Nasal cavity respiratory epithelium epithelial cell of viscerocranial mucosa (primary cell): ENCODE measurements around the gene CDC23. TPM values are rescaled to one million over a fixed set of nuclear protein-coding genes. Genes with fewer than 3 reads are reported as not detected.

Source experiments
- total RNA-seq: library from RNA; depleted of rRNA; stranded (reverse); fragments of >200 nt; gene quantifications from 2 replicates; pipeline ENCODE4 v1.2.3, GENCODE V29; 2014

CDC23 gene, protein sequence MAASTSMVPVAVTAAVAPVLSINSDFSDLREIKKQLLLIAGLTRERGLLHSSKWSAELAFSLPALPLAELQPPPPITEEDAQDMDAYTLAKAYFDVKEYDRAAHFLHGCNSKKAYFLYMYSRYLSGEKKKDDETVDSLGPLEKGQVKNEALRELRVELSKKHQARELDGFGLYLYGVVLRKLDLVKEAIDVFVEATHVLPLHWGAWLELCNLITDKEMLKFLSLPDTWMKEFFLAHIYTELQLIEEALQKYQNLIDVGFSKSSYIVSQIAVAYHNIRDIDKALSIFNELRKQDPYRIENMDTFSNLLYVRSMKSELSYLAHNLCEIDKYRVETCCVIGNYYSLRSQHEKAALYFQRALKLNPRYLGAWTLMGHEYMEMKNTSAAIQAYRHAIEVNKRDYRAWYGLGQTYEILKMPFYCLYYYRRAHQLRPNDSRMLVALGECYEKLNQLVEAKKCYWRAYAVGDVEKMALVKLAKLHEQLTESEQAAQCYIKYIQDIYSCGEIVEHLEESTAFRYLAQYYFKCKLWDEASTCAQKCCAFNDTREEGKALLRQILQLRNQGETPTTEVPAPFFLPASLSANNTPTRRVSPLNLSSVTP
- 31.4 and 32.7 TPM in 2 replicates for total RNA-seq

DNA sequence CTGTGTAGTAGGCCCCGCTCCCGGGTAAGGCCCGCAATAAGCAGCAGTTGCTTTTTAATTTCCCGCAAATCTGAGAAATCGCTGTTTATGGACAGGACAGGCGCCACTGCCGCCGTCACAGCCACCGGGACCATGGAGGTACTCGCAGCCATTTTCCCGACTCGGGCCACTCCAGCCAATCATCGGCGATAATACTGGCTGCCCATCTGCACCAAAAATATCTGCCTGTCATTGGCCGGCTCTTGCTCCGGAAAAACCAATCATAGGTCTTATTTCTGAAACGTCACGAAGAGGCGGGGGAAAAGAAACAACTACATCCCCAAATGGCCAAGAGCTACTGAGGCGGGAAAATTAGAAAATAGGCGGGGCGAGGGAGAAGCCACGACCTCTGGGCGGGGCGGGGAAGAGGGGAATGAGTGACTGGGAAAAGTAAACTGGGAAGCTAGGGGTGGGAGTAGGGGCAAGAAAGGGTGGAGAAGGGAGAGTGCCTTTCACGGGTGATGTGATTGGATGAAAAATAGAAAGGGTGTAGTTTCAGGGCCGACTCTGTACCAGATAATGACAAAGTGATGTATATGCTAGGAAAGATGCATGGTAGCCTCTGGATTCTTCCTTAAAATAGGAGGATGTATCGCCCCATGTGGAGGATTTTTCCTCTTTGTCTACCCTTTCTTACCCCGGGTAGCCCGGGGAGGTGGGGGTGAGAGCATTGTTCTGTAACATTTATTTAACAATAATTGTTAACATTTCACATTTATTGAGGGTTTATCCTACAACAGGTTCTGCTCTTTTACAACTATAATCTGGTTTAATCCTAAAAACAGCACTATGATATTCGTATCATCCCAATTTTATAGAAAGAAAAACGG, at the start of gene CDC23:
TSS of gene CDC23 (minus strand) at position 163 of the 869 bp plus-strand sequence. CDS start at position 152, 11 bp downstream.

DNA sequence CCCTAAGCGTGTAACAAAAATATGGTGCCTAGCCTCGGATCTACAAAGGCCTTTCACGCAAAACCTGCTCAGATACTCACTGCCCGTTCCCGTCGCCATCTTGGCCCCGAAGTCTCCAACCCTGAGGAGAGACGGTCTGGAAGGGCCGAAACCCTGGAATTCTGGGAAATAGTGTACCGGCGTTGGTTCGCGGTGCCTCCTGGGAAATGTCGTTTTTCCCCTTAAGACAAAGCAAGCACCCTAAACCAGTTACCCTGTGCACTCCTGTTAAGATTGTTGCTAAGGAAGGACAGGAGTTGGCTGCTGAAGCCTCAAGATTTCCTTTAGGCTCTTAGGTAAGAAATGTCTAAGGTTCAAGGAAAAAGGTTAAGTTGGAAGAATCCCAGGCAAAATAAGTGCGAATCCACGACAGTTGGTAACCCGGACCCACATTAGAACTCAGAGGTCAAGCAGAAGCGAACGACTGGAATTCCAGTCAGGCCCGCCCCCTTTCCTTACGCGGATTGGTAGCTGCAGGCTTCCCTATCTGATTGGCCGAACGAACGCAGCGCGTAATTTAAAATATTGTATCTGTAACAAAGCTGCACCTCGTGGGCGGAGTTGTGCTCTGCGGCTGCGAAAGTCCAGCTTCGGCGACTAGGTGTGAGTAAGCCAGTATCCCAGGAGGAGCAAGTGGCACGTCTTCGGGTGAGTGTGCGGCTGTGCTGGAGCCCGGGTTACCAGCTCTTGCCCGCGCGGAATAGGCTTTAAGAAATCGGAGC, 34.4 kb downstream of the CDC23 start, which contains the start of the genes BRD8 and KIF20A:
TSS of gene BRD8 (minus strand) at position 115 of the 761 bp plus-strand sequence. CDS start at position 99, 16 bp downstream.
TSS of gene KIF20A (plus strand) at position 597 of the 761 bp plus-strand sequence. CDS start 569 bp downstream, outside the sequence.

DNA sequence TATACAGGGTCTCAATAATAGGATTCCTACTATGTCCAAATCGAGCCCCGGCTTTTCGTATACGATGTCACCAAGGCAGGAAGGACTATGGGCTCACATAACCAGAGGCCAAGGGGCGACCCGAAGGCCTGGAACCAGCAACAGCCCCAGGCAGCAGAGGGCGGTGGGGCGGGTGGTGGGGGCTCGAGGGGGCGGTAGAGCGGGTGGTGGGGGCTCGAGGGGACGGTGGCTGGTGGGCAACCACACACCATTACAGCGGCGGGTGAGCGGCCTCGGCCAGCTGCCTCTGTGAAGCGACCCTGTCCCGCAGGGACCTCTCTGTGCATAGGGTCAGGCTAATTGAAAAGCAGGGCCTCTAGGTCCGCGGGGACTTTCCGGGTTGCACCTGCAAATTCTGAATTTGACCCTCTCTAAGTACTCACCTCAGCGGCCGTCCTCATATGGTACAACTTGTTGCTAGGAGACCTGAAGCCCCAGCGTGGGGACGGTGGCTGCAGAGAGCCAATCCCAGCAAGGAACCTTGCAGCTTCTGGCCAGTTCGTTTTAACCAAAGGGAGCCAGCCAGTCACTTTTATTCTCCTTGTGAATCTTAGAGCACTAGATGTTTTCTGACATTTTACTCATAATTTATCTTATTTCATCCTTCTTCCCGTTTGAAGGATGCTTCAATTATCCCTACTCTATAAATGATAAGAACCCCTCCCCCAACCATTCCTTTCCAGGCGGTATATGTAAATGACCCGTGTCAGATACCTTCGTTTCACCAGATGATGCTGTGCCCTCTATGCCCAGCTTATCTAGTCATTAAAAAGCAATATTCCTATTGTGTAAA, 74.0 kb downstream of the CDC23 start, which contains the start of gene NME5:
TSS of gene NME5 (minus strand) at position 480 of the 832 bp plus-strand sequence. CDS start 648 bp downstream, outside the sequence.

Other genes with a start within 250 kb of the CDC23 start
- gene FAM13B, start 180.2 kb downstream of the CDC23 start, total RNA-seq: 10.9 and 18.2 TPM in 2 replicates
- not detected in 2 replicates for gene WNT8A, start 129.3 kb downstream of the CDC23 start, total RNA-seq
- gene NME5, start 73.9 kb downstream of the CDC23 start, total RNA-seq: under 0.01 and 1.9 TPM in 2 replicates
- gene BRD8, start 34.7 kb downstream of the CDC23 start, total RNA-seq: 13.3 and 22.1 TPM in 2 replicates
- 0.07 and 0.34 TPM in 2 replicates for gene KIF20A, start 34.2 kb downstream of the CDC23 start, total RNA-seq
- gene GFRA3, start 61.3 kb upstream of the CDC23 start, total RNA-seq: not detected in 2 replicates
- 0.07 and 0.34 TPM in 2 replicates for gene CDC25C, start 118.5 kb upstream of the CDC23 start, total RNA-seq
- 22.2 and 25.4 TPM in 2 replicates for gene FAM53C, start 124.9 kb upstream of the CDC23 start, total RNA-seq
- 40.0 and 64.7 TPM in 2 replicates for gene KDM3B, start 139.4 kb upstream of the CDC23 start, total RNA-seq
- 0.34 and 2.8 TPM in 2 replicates for gene REEP2, start 225.7 kb upstream of the CDC23 start, total RNA-seq